Measurements from ENCODE around the gene MAU2.

The MAU2 gene, protein sequence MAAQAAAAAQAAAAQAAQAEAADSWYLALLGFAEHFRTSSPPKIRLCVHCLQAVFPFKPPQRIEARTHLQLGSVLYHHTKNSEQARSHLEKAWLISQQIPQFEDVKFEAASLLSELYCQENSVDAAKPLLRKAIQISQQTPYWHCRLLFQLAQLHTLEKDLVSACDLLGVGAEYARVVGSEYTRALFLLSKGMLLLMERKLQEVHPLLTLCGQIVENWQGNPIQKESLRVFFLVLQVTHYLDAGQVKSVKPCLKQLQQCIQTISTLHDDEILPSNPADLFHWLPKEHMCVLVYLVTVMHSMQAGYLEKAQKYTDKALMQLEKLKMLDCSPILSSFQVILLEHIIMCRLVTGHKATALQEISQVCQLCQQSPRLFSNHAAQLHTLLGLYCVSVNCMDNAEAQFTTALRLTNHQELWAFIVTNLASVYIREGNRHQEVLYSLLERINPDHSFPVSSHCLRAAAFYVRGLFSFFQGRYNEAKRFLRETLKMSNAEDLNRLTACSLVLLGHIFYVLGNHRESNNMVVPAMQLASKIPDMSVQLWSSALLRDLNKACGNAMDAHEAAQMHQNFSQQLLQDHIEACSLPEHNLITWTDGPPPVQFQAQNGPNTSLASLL

DNA sequence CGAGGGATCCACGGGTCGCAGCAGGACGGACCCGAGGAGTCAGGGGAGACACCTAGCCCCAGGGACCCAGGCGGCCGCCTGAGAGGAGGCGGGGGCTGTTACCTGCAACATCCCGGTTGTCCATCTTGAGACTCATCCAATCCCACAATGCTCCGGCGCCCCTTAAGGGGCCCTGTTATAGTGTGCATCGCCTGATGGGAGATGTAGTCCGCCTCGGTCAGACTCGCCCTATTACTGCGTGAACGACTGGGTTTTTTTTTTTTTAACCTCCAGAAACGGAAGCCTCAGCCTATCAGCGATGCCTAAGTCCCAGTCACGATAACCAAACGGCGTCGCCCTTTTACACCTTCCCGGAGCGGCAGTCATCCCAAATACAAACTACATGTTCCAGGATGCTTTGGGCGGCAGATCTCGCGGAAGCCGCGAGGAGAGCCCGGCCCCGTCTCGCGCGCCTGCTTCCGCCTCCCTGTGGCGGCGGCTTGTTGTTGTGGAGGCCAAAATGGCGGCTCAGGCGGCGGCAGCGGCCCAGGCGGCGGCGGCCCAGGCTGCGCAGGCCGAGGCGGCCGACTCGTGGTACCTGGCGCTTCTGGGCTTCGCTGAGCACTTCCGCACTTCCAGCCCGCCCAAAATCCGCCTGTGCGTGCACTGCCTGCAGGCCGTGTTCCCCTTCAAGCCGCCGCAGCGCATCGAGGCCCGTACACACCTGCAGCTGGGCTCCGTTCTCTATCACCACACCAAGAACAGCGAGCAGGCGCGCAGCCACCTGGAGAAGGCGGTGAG is at the start of gene MAU2, which contains the start of gene SUGP1:
Gene MAU2 (plus strand): TSS at position 469 of the 780 bp plus-strand sequence. CDS start 31 bp downstream, at position 500.
Gene SUGP1 (minus strand): TSS at position 149 of the 780 bp plus-strand sequence. CDS start 13 bp downstream, at position 136.
- DNase-seq (ENCODE audit: low read depth), result peak; percentile 85

DNA sequence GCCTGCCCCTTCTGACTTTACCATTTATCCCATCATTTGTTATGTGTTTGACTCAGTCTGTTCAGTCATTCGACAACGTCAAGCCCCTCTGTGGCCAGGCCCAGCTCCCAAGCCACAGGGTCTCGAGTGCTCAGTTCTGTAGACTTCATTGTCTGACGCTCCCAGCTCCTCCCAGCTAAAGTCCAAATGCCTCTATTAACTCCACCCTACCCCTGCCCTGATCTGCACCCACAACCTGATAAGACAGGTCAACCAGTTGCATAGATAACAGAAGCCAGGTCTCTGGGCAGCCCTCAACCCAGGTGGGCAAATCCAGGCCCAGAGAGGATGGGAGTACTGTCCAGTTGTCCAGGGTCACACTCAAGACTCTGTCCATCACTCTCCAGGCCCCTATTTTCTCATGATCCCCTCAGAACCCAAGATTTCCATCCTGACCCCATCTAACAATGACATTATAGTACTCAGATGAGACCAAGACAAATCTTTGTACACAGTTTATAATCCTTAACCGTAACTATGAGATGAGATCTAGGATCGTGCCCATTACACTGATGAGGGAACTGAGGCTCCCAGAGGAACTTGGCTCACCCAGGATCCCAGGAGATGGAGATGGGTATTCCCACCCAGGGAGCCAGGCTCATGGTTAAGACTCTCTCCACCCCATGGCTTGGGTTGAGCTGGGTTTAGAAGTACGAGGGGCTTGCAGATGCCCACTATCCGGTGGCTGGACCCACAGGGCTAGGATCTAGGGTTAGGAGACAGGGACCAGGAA is 48.6 kb upstream of the MAU2 start:
- DNase-seq (ENCODE audit: low read depth), result no peak

DNA sequence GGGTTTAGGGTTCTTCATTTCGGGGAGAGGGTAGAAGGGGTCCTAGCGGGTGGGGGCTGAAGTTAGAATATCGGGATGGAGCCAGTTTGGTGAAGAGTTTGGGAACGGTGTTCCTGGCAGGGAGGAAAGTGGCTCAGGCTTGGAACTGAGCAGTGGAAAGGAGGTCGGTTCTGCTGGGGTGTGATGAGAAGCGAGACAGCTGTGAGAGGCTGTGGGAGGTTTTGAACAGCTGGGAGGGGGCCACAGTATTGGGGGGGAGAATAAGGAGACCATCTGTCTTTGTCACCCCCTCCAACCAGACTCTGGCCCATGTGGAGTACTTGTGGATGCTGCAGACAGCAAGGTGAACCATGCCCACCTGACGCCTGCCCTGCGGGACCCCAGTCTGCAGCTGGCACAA is 46.5 kb upstream of the MAU2 start:
- DNase-seq (ENCODE audit: low read depth), result no peak

DNA sequence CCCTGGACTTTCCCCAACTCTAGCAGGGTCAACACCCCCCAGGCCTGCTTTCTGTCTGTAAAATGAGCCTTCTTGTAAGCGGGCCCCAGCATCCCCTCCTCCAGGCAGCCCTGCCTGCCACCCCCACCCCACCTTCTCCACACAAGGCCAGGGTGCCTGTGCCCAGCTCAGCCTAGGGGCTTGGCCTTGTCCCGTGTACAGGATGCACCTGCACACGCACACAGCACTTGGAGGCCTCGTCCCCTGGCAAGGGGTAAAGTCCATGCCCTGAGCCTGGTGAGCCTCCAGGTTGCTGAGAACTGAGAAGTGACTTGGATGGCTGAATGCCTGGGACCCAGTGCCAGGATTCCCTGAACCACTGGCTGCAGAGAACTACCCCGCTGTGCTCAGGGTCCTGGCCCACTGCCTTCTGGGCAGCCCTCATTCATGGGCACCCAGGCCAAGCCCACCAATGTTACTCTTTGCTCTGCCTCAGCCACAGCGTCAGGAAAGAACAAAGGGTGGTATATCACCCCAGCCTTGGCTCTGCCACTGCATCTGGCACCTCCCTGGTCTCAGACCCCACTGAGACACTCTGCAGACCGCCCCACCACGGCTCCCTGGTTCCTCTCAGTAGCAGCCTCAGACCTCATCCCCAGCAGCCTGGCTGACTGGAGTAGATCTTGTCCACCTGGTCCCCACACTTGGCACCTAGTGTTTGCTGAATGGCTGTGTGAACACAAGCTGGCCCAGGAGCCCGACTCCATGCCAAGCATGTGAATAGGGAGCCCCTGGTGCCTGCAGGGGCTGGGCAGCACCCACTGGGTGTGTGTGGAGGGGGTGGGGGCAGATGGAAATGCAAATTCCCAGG is 45.7 kb upstream of the MAU2 start:
- no peak for DNase-seq (ENCODE audit: low read depth)

DNA sequence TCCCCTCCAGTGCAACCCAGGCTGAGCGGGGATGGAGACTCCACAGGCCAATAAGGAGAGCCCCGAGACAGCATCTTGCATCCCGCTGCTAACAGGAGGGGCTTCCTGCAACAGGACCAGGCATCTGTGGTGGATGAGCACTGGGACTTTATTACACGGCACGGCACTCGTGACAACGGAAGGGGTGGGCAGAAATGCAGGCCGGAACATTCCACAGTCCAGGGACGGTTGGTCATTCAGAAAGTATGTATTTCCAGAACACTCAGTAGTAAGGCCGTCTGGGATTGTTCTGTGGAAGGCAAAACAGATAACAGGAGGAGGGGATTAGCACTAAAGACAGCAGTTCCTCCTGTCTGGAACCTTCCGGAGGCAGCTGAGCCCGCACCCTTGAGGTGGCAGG is 44.2 kb upstream of the MAU2 start:
- DNase-seq (ENCODE audit: low read depth), result no peak

DNA sequence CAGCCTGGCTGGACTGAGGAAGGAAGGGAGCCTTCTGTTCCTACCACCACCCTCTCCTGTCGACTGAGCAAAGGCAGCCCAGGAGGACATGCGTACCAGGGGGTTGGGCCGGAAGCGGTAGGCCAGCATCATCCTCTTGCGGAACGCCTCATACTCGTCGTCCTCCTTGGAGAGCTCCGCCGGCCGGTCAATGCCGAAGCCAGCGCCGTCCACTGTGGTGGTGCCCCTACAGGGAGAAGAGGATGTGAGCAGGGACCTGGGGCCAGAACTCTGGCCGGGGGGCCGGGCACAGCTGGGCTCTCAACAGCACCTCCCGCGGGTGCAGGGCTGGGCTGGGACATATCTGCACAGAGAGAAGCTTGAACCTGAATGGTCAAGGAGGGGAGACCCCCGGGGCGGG is 43.8 kb upstream of the MAU2 start:
- DNase-seq (ENCODE audit: low read depth), result no peak

DNA sequence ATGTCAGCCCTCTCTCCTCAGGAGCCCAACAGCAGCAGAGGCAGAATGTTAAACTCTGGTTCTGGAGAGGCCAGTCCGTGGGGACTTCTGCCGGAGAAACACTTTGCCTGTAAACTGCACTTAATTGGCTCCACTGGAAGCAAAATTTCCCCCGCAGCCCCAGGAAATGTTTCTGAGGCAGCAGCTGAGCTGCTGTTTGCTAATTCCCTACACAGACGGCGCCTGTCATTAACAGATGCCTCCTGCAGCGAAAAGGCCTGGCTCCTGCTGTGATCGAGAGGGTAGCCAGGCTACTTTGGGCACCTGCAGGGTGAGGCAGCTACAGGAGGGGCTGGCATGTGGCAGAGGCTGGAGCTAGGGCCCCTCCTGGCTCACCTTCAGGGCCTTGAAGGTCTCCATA is 42.3 kb upstream of the MAU2 start:
- DNase-seq (ENCODE audit: low read depth), result no peak

DNA sequence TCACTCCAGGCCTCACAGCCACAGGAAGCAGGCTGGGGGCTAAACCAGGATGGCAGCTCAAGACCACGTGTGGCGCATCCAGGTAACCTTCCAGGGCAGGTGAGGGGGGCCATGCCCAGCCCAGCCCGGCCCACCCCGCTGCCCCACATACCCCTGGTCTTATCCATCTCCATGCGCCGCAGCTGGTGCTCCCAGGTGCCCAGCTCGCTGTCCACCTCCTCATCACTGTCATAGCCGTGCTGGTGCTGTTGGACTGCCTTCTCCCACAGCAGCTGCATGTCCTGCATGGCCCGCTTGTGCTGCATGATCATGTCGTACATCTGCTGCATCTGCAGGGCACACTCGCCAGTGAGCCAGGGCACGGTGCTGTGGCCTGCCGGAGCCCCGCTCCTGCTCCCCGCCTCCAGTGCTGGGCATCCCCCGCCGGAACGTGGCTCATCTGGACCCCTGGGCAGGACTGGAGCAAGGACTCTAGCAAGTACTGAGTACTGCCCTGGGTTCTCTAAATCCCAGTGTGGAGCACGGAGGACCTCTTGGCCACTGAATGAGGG is 41.5 kb upstream of the MAU2 start:
- no peak for DNase-seq (ENCODE audit: low read depth)

DNA sequence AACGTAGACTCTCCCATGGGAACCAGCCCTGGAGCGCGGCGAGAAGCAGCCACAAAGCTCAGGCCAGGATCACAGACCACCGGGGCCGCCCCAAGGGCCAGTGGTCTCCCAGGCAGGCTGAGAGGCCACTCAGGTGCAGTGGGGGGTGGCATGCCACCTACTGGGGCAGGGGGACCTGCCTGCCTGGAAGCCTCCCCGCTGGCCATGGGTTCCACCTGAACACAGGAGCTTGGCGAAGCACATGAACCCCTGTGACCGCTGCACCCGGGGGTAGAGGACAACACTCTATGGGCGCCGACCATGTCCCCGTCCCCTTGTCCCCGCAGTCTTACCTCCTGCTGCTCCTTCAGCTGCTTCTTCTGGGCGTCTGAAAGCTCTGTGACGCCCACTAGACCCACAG is 40.8 kb upstream of the MAU2 start:
- no peak for DNase-seq (ENCODE audit: low read depth)

DNA sequence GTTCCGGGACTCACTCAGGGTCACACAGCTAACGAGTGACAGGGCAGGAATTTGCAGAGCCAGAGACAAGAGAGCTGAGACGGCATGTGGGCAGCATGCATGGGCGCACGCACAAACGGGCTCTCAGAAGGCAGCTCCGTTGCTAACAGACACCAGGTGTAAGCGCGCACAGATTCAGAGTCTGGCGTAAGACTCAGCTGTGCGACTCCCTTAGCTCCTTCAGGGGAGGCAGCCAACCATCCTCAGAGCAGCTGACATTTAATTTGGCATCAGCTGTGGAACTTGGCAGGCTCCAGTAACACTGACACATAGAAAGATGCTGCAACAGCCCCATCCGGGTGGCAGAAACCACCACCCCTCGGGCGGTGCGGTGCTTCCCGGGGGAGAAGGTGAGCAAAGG is 40.1 kb upstream of the MAU2 start:
- DNase-seq (ENCODE audit: low read depth), result no peak

DNA sequence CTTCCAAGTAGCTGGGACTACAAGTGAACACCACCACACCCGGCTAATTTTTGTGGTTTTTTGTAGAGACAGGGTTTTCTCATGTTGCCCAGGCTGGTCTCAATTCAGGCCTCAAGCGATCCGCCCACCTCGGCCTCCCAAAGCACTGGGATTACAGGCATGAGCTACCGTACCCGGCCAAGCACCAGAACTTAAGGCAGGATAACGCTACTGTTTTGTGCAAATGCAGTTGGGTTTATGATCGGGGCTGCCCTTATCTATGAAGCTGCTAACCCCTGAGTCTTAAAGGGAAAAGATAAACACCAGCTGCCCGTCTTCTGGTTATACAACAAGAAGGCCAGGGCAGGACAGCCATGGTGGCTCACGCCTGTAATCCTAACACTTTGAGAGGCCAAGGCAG is 34.9 kb upstream of the MAU2 start:
- no peak for DNase-seq (ENCODE audit: low read depth)

DNA sequence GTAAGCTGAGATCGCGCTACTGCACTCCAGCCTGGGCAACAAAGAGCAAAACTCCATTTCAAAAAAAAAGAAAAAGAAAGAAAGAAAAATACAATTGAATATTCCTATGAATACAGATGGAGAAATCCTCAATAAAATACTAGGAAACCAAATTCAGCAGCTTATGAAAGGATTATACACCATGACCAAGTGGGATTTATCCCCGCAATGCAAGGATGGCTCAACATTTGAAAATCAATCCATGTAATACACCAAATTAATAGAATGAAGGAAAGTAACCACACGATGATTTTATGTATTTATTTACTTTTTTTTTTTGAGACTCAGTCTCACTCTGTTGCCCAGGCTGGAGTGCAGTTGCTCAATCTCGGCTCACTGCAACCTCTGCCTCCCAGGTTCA is 28.0 kb upstream of the MAU2 start:
- DNase-seq (ENCODE audit: low read depth), result no peak

DNA sequence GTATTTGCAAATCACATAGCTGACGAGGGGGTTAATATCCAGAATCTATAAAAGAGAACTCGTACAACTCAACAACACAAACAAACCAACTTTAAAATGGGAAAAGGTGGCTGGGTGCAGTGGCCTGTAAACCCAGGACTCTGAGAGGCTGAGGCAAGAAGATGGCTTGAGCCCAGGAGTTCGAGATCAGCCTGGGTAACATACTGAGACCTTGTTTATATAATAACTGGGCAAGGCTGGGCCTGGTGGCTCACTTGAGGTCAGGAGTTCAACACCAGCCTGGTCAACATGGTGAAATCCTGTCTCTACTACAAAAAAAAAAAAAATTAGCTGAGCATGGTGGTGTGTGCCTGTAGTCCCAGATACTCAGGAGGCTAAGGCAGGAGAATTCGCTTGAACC is 25.7 kb upstream of the MAU2 start:
- DNase-seq (ENCODE audit: low read depth), result no peak

DNA sequence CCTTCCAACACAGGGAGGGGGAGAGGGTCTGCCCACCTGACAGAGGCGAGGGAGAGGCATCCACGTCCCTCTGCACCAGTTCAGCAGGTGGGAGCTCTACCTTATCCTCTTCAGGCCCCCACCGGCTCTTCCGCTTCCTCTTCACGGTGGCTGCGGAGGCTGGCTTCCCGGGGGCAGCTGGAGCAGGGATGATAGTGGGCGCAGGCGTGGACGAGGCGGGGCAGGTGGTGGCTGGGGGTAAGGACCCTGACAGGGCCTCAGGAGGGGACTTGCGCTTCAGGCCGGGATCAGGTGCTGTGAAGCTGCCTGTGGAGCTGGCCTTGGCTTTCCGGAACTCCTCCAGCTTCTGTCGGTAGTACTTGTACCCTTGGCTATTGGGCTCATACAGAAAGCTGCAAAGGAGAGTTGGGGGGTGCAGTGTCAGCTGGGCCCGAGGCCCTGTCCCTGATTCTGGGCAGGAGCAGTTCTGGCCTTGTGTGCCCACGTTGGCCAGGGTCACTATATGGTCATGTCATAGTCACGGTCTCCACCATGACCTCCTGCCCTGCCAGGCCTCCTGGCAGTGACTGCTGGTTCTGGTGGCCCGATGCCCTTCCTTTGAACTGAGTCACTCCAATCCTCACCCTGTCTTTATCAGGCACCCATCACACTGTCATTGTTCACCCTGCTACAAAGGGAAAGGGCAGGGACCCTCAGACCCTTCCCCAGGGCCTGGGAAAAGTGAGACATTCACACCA is 23.5 kb upstream of the MAU2 start:
- no peak for DNase-seq (ENCODE audit: low read depth)

DNA sequence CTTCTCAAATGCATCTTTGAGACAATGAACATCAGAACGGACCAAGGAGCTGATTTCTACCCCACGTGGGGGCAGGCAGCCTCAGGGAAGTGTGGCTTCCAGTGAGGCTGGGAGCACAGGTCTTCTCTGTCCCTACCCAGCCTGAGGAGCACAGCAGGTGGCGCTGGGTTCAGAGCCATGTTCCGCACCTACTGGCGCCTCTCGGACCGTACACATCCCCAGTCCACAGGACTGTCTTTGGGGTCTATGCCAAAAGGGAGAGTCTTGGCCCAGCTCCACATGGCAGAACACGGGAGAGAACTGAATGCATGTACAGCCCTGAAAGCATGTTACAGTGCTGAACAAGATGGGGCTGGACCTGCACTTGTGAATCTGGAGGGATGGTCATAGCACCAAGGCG is 22.9 kb upstream of the MAU2 start:
- DNase-seq (ENCODE audit: low read depth), result no peak

DNA sequence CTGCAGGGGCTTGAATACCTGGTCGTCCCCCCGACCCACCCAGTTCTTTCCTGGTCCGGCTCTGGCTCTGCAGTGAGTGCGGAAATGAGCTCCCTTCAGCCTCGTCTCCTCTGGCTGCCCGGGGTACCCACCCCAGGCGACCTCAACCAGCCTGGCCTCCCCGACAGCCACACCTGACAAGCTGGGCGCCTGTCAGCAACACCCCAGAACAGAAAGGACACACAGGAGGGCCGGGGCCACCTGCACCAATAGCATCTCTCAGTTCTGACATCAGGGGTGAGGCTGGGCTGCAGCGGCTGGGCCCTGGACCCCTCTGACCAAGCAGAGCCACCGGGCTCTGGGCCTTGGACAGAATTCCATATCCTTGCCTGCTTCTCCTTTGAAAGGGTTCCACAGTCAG is 20.0 kb upstream of the MAU2 start:
- no peak for DNase-seq (ENCODE audit: low read depth)

DNA sequence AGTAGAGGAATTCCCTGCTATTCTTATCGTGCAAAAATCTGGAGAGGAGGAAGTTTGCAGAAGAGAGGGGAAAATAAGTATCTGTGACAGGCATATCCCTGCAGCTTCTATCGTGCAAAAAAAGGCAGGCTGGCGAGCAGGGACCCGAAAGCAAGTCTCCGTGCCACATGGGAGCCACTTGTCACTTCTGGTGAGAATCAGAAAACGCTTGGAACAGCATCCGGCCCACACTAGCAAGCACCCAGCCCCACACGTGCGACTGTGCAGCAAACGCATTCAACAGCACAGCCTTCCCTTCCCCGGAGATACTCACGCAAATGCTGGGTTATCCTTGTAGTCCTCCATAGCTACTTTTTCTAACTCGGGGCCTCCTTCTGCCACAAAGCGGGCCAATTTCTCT is 17.2 kb upstream of the MAU2 start:
- no peak for DNase-seq (ENCODE audit: low read depth)

DNA sequence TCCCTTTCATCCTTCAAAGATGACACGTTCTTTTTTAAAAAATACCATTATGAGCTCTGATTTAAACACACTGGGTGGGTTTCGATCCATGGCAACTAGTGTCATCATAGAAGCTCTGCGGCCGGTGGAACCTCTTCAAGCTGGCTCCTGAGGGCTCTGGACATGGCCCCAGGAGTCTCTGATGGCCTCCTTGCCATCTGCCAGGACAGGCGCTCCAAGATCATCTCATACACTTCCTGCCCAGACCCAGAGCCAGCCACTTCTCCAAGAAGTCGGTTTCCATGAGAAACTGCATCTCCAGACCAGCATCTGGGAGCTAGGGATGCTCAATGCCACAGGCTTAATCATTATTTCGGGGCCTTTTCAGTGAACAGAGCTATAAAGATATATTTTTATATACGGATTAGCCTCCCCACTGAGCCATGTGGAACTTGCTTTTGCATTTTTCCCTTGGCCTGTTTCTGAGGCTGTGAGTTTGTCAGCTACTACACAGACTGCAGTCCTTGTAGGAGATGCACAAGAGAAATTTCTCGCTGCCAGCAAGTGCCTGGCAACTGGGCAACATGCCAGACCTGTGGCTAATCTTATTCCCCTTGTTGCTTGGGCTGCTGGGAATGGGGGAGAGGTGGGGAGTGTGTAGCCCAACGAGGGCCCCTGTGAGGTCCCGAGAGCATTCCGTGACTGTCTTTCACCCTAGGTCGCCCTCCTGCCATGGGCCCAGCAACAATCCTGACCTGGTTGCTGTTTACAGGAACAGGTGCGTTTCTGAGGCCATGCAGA is 16.3 kb upstream of the MAU2 start:
- DNase-seq (ENCODE audit: low read depth), result no peak

DNA sequence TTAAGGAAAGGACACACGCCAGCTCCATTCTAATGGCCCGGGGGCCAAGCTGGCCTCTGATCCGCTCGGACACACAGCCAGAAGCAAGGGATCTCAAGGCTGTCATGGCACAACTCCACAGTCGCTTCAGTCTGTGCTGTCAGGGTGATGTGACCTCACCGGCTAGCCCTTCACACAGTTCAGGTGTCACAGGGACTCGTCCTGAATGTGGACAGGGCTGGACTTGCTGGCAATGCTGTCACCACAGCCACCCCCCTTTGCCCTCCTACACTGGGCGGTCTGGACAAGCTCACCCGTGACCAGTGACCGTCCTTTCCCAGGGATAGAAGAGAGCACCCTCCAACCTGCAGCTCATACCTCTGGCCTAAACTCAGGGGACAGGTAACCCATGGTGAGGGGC is 15.6 kb upstream of the MAU2 start:
- DNase-seq (ENCODE audit: low read depth), result no peak

All from activated T-cell treated with anti-CD3 and anti-CD28 coated beads for 24 hours (primary cell).